ENCODE measurements around the gene STS. TPM values are rescaled to one million over a fixed set of nuclear protein-coding genes. Genes with fewer than 3 reads are reported as not detected.

The STS gene
- total RNA-seq (under 1 TPM; 0.52 to 0.55 TPM), polyA plus RNA-seq (under 1 TPM; 0.56 to 0.66 (median 0.63) TPM), total RNA-seq (1.6 to 9.3 (median 3.9) reads per million in 6 experiments)

- POLR2A ChIA-PET = no interaction called here
- Mint-ChIP-seq H3K4me1 (peaks cover 3 to 24% (median 15%) of the 10 kb centered on the region in 4 donors), H3K9me3 (no peaks in the 10 kb centered on the region), H3K36me3 (no peaks in the 10 kb centered on the region), H3K27me3 (no peaks in the 10 kb centered on the region), H3K4me3 (peak within 1 kb of the TSS; percentile 75 to 97 (median 91)), H3K27ac (peak within 1 kb of the TSS; percentile 63 to 96 (median 92))
- peak; percentile 37 to 44 for ATAC-seq
- DNase-seq = peak in 6 of 10 donors; percentile 1 to 62 (median 16)
Observed at GRCh38 chrX:7147413-7147977, at the start of gene STS. STS (plus strand) TSS chrX:7147712; CDS start chrX:7253200, 105,488 bp downstream.

GRCh38 chrX:7100022-7100421 lies 47.5 kb upstream of the STS start:
- ATAC-seq (no peak), DNase-seq (no peak)
- Mint-ChIP-seq H3K4me1 (peaks cover 0 to 9% (median 4%) of the 10 kb centered on the region in 4 donors), H3K9me3 (no peaks in the 10 kb centered on the region), H3K4me3 (no peak overlapping the region), H3K27me3 (no peaks in the 10 kb centered on the region), H3K36me3 (peaks cover 17 to 55% (median 19%) of the 10 kb centered on the region in 3 donors), H3K27ac (peak overlapping the region in 3 of 10 donors; percentile 21 to 44 (median 31))
- POLR2A ChIA-PET = no interaction called here

- no peak for ATAC-seq
- H3K36me3 Mint-ChIP-seq = peaks cover 17 to 54% (median 24%) of the 10 kb centered on the region in 3 donors
- H3K27me3 Mint-ChIP-seq = no peaks in the 10 kb centered on the region
- H3K4me3 Mint-ChIP-seq = no peak overlapping the region
- no peak overlapping the region for H3K27ac Mint-ChIP-seq
- peaks cover 0 to 6% (median 3%) of the 10 kb centered on the region in 4 donors for H3K4me1 Mint-ChIP-seq
- POLR2A ChIA-PET = no interaction called here
- no peak for DNase-seq
- no peaks in the 10 kb centered on the region for H3K9me3 Mint-ChIP-seq
Observed at GRCh38 chrX:7102119-7102518, 45.4 kb upstream of the STS start.

GRCh38 chrX:7106649-7107048 lies 40.9 kb upstream of the STS start:
- Mint-ChIP-seq H3K27me3 (no peaks in the 10 kb centered on the region), H3K4me3 (no peak overlapping the region), H3K4me1 (peaks cover 15 to 36% (median 29%) of the 10 kb centered on the region in 4 donors), H3K9me3 (no peaks in the 10 kb centered on the region), H3K36me3 (peaks cover 17 to 42% (median 24%) of the 10 kb centered on the region in 3 donors), H3K27ac (no peak overlapping the region)
- DNase-seq = no peak
- ATAC-seq = no peak
- POLR2A ChIA-PET = no interaction called here

GRCh38 chrX:7108030-7108429 lies 39.5 kb upstream of the STS start:
- peak overlapping the region in 3 of 10 donors; percentile 44 to 75 (median 53) for H3K27ac Mint-ChIP-seq
- no peaks in the 10 kb centered on the region for H3K9me3 Mint-ChIP-seq
- peaks cover 13 to 28% (median 17%) of the 10 kb centered on the region in 3 donors for H3K36me3 Mint-ChIP-seq
- POLR2A ChIA-PET = no interaction called here
- peaks cover 15 to 36% (median 30%) of the 10 kb centered on the region in 4 donors for H3K4me1 Mint-ChIP-seq
- no peaks in the 10 kb centered on the region for H3K27me3 Mint-ChIP-seq
- no peak overlapping the region for H3K4me3 Mint-ChIP-seq
- ATAC-seq (no peak), DNase-seq (no peak)

- Mint-ChIP-seq H3K27ac (peak overlapping the region; percentile 20 to 96 (median 74)), H3K27me3 (no peaks in the 10 kb centered on the region), H3K4me3 (peak overlapping the region; percentile 26 to 78 (median 67)), H3K9me3 (no peaks in the 10 kb centered on the region), H3K4me1 (peaks cover 15 to 35% (median 30%) of the 10 kb centered on the region in 4 donors), H3K36me3 (peaks cover 6 to 19% (median 10%) of the 10 kb centered on the region in 3 donors)
- DNase-seq (no peak), ATAC-seq (no peak)
- POLR2A ChIA-PET = no interaction called here
Observed at GRCh38 chrX:7109049-7109531, 38.4 kb upstream of the STS start.

GRCh38 chrX:7109838-7110793 lies 37.4 kb upstream of the STS start:
- H3K4me3 Mint-ChIP-seq = peak overlapping the region in 7 of 10 donors; percentile 22 to 71 (median 39)
- ATAC-seq (no peak), DNase-seq (no peak)
- H3K9me3 Mint-ChIP-seq = no peaks in the 10 kb centered on the region
- no peaks in the 10 kb centered on the region for H3K27me3 Mint-ChIP-seq
- peak overlapping the region in 7 of 10 donors; percentile 28 to 96 (median 66) for H3K27ac Mint-ChIP-seq
- H3K4me1 Mint-ChIP-seq = peaks cover 15 to 35% (median 32%) of the 10 kb centered on the region in 4 donors
- peaks cover 1 to 13% (median 4%) of the 10 kb centered on the region in 3 donors for H3K36me3 Mint-ChIP-seq
- POLR2A ChIA-PET = no interaction called here

- no peaks in the 10 kb centered on the region for H3K27me3 Mint-ChIP-seq
- H3K27ac Mint-ChIP-seq = peak overlapping the region in 7 of 10 donors; percentile 11 to 96 (median 73)
- peaks cover 17 to 38% (median 32%) of the 10 kb centered on the region in 4 donors for H3K4me1 Mint-ChIP-seq
- POLR2A ChIA-PET = no interaction called here
- peaks cover 0 to 9% (median 1%) of the 10 kb centered on the region in 3 donors for H3K36me3 Mint-ChIP-seq
- ATAC-seq (no peak), DNase-seq (no peak)
- peak overlapping the region in 3 of 10 donors; percentile 4 to 38 (median 22) for H3K4me3 Mint-ChIP-seq
- no peaks in the 10 kb centered on the region for H3K9me3 Mint-ChIP-seq
Observed at GRCh38 chrX:7110821-7111276, 36.7 kb upstream of the STS start.

GRCh38 chrX:7111518-7111917 lies 36.0 kb upstream of the STS start:
- Mint-ChIP-seq H3K27ac (peak overlapping the region in 1 of 10 donors; percentile 52), H3K4me1 (peaks cover 17 to 39% (median 33%) of the 10 kb centered on the region in 4 donors), H3K27me3 (no peaks in the 10 kb centered on the region), H3K36me3 (peaks cover 0 to 10% (median 1%) of the 10 kb centered on the region in 3 donors), H3K9me3 (no peaks in the 10 kb centered on the region), H3K4me3 (no peak overlapping the region)
- ATAC-seq (no peak), DNase-seq (no peak)
- POLR2A ChIA-PET = no interaction called here

- peaks cover 3 to 13% (median 4%) of the 10 kb centered on the region in 3 donors for H3K36me3 Mint-ChIP-seq
- peaks cover 19 to 41% (median 36%) of the 10 kb centered on the region in 4 donors for H3K4me1 Mint-ChIP-seq
- POLR2A ChIA-PET = no interaction called here
- H3K9me3 Mint-ChIP-seq = peaks cover 0 to 2% (median 0%) of the 10 kb centered on the region in 9 donors
- H3K27ac Mint-ChIP-seq = no peak overlapping the region
- DNase-seq (no peak), ATAC-seq (no peak)
- no peaks in the 10 kb centered on the region for H3K27me3 Mint-ChIP-seq
- H3K4me3 Mint-ChIP-seq = no peak overlapping the region
Observed at GRCh38 chrX:7112071-7112470, 35.4 kb upstream of the STS start.

GRCh38 chrX:7115557-7115956 lies 32.0 kb upstream of the STS start:
- POLR2A ChIA-PET = no interaction called here
- no peak for DNase-seq
- H3K4me1 Mint-ChIP-seq = peaks cover 13 to 35% (median 28%) of the 10 kb centered on the region in 4 donors
- H3K27ac Mint-ChIP-seq = no peak overlapping the region
- peaks cover 0 to 5% (median 0%) of the 10 kb centered on the region in 9 donors for H3K9me3 Mint-ChIP-seq
- no peaks in the 10 kb centered on the region for H3K27me3 Mint-ChIP-seq
- peaks cover 4 to 18% (median 14%) of the 10 kb centered on the region in 3 donors for H3K36me3 Mint-ChIP-seq
- ATAC-seq = no peak
- no peak overlapping the region for H3K4me3 Mint-ChIP-seq

GRCh38 chrX:7116081-7116480 lies 31.4 kb upstream of the STS start:
- POLR2A ChIA-PET = no interaction called here
- Mint-ChIP-seq H3K27me3 (no peaks in the 10 kb centered on the region), H3K27ac (no peak overlapping the region), H3K4me1 (peaks cover 10 to 30% (median 23%) of the 10 kb centered on the region in 4 donors), H3K36me3 (peaks cover 4 to 18% (median 14%) of the 10 kb centered on the region in 3 donors), H3K9me3 (peaks cover 0 to 5% (median 0%) of the 10 kb centered on the region in 9 donors), H3K4me3 (no peak overlapping the region)
- ATAC-seq (no peak), DNase-seq (no peak)
